HepG2 (cell line): ENCODE measurements around the gene HS3ST2.

Experiments used
- JARID2 ChIP-seq: sonication (generic); formaldehyde crosslinking; IDR thresholded peaks from 2 replicates; pipeline ENCODE4 v1.8.1; 2023; ENCODE audit warnings: missing genetic modification reagents, inconsistent platforms; ENCODE audit not compliant: insufficient replicate concordance
- KAT7 ChIP-seq: IDR thresholded peaks from 2 replicates; pipeline ENCODE4 v1.6.1; 2018; ENCODE audit warnings: borderline replicate concordance, missing compliant biosample characterization
- KLF9 ChIP-seq: IDR thresholded peaks from 2 replicates; pipeline ENCODE4 v1.6.1; 2016; ENCODE audit warnings: low read depth
- MAZ ChIP-seq, 2 experiments: sonication (generic) in 1 of 2; formaldehyde crosslinking in 1 of 2; IDR thresholded peaks; 2 replicates each; pipeline versions ENCODE4 v1.5.0 to v1.6.1; 2012 to 2020; ENCODE audit warnings: low read depth in 2 of 2, mild to moderate bottlenecking in 2 of 2, borderline replicate concordance in 1 of 2, improper control_type of control experiment in 1 of 2, low read length in 1 of 2, missing genetic modification reagents in 1 of 2, moderate library complexity in 1 of 2
- POLR2AphosphoS5 ChIP-seq: IDR thresholded peaks from 2 replicates; pipeline ENCODE4 v1.6.1; 2012; ENCODE audit warnings: low read depth, low read length
- PTBP1 ChIP-seq: fragments of 200-400 bp; formaldehyde crosslinking; IDR thresholded peaks from 2 replicates; pipeline ENCODE4 v1.6.1; 2018; ENCODE audit warnings: low read length, low read depth; ENCODE audit not compliant: poor library complexity, severe bottlenecking
- SIN3A ChIP-seq: IDR thresholded peaks from 2 replicates; pipeline ENCODE4 v1.6.1; 2011; ENCODE audit warnings: low read depth, mild to moderate bottlenecking, control low read depth, low read length, borderline replicate concordance
- SIX4 ChIP-seq: sonication (generic); formaldehyde crosslinking; IDR thresholded peaks from 2 replicates; pipeline ENCODE4 v1.4.0; 2020; ENCODE audit warnings: missing genetic modification reagents
- TCF7 ChIP-seq: sonication (generic); IDR thresholded peaks from 2 replicates; pipeline ENCODE4 v1.6.1; 2016; ENCODE audit warnings: antibody characterized with exemption, low read depth
- ZNF101 ChIP-seq: sonication (generic); formaldehyde crosslinking; IDR thresholded peaks from 2 replicates; pipeline ENCODE4 v1.4.0; 2020; ENCODE audit warnings: mild to moderate bottlenecking, low read depth, missing genetic modification reagents, borderline replicate concordance
- ZNF607 ChIP-seq: sonication (generic); formaldehyde crosslinking; IDR thresholded peaks from 2 replicates; pipeline ENCODE4 v1.5.1; 2020; ENCODE audit warnings: missing genetic modification reagents, mild to moderate bottlenecking, borderline replicate concordance
- TF ChIP-seq, protein P1 (sequence below): sonication (generic); formaldehyde crosslinking; IDR thresholded peaks from 2 replicates; pipeline ENCODE4 v1.5.0; 2020; ENCODE audit warnings: mild to moderate bottlenecking, missing genetic modification reagents, moderate library complexity
- TF ChIP-seq, protein P2 (sequence below): IDR thresholded peaks from 2 replicates; pipeline ENCODE4 v1.6.1; 2016; ENCODE audit warnings: missing biosample characterization, missing genetic modification reagents, low read depth
- TF ChIP-seq, protein P3 (sequence below): sonication (generic); formaldehyde crosslinking; IDR thresholded peaks from 2 replicates; pipeline ENCODE4 v1.4.0; 2020; ENCODE audit warnings: missing genetic modification reagents, borderline replicate concordance

DNA sequence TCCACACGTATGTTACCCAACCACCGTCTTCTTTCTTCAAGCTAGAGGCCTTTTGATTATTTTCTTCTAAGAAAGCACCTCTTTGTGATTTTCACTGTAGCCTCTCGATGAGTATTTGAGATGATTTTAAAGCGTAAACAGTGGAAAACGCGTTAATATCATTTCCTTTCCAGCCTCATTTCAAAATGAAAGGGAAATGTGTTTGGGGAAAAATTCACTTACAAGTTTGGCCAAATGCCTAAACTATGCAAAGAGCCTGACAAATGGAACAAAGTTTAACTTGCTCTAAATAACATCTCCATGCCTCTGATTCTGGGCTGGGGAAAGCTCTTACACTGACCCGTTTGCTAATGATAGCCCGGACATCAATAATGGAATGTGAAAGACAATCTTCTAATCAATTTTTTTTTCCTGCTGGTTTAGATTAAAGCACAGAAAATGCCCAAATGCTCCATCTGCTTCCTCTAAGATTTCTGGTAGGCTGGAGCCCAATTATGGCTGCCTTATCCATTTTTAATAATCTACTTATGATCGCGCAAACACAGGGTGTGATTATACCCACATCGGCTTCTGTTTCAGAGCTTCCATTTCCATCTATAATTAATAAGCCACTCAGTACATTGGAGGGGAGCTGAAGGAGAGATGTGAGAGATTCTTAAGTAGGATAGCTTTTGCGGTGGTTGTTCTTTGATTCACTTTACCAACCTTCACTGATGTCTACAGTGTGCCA is 43.5 kb downstream of the HS3ST2 start:
- TF ChIP-seq ZNF101 = no peak
- no peak for TF ChIP-seq TCF7
- no peak for TF ChIP-seq KLF9 (CRISPR knock-in tag)
- no peak for TF ChIP-seq JARID2 (CRISPR knock-in tag)
- TF ChIP-seq KAT7 (CRISPR knock-in tag) = no peak
- no peak for TF ChIP-seq SIX4 (CRISPR knock-in tag)
- TF ChIP-seq ZNF607 = no peak
- TF ChIP-seq, protein P1, sequence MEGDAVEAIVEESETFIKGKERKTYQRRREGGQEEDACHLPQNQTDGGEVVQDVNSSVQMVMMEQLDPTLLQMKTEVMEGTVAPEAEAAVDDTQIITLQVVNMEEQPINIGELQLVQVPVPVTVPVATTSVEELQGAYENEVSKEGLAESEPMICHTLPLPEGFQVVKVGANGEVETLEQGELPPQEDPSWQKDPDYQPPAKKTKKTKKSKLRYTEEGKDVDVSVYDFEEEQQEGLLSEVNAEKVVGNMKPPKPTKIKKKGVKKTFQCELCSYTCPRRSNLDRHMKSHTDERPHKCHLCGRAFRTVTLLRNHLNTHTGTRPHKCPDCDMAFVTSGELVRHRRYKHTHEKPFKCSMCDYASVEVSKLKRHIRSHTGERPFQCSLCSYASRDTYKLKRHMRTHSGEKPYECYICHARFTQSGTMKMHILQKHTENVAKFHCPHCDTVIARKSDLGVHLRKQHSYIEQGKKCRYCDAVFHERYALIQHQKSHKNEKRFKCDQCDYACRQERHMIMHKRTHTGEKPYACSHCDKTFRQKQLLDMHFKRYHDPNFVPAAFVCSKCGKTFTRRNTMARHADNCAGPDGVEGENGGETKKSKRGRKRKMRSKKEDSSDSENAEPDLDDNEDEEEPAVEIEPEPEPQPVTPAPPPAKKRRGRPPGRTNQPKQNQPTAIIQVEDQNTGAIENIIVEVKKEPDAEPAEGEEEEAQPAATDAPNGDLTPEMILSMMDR (CRISPR knock-in tag) = no peak
- TF ChIP-seq, protein P2, sequence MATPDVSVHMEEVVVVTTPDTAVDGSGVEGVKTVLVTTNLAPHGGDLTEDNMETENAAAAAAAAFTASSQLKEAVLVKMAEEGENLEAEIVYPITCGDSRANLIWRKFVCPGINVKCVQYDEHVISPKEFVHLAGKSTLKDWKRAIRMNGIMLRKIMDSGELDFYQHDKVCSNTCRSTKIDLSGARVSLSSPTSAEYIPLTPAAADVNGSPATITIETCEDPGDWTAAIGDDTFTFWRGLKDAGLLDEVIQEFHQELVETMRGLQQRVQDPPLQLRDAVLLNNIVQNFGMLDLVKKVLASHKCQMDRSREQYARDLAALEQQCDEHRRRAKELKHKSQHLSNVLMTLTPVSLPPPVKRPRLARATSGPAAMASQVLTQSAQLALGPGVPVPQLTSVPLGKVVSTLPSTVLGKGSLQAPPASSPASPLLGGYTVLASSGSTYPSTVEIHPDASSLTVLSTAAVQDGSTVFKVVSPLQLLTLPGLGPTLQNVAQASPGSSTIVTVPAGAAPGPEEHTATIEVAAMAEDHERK (CRISPR knock-in tag) = no peak
- TF ChIP-seq, protein P3, sequence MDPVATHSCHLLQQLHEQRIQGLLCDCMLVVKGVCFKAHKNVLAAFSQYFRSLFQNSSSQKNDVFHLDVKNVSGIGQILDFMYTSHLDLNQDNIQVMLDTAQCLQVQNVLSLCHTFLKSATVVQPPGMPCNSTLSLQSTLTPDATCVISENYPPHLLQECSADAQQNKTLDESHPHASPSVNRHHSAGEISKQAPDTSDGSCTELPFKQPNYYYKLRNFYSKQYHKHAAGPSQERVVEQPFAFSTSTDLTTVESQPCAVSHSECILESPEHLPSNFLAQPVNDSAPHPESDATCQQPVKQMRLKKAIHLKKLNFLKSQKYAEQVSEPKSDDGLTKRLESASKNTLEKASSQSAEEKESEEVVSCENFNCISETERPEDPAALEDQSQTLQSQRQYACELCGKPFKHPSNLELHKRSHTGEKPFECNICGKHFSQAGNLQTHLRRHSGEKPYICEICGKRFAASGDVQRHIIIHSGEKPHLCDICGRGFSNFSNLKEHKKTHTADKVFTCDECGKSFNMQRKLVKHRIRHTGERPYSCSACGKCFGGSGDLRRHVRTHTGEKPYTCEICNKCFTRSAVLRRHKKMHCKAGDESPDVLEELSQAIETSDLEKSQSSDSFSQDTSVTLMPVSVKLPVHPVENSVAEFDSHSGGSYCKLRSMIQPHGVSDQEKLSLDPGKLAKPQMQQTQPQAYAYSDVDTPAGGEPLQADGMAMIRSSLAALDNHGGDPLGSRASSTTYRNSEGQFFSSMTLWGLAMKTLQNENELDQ (CRISPR knock-in tag) = no peak
- TF ChIP-seq SIN3A = no peak
- TF ChIP-seq POLR2AphosphoS5 = no peak
- TF ChIP-seq MAZ (IDR thresholded peaks at IDR 0.05; ENCODE audit: borderline replicate concordance, low read depth, low read length) = no peak
- TF ChIP-seq MAZ (CRISPR knock-in tag; IDR thresholded peaks at IDR 0.05; ENCODE audit: low read depth) = no peak
- no peak for TF ChIP-seq PTBP1
